CD4-positive, alpha-beta memory T cell (primary cell): ENCODE measurements around the gene LKAAEAR1. TPM values are rescaled to one million over a fixed set of nuclear protein-coding genes. Genes with fewer than 3 reads are reported as not detected.

Source experiments
- CTCF ChIA-PET: fragments of 350-600 bp; sonication (Branson Sonifier 250); formaldehyde crosslinking; loops from one replicate; lab custom pipeline; 2021; ENCODE audit warnings: inconsistent platforms; ENCODE audit not compliant: partially characterized antibody; lab: Charles Lee
- POLR2A ChIA-PET: fragments of 350-600 bp; sonication (Branson Sonifier 250); formaldehyde crosslinking; loops from one replicate; lab custom pipeline; 2021; ENCODE audit not compliant: partially characterized antibody; lab: Charles Lee
- DNase-seq, 5 donors: peaks; one replicate each; pipeline versions ENCODE4 v3.0.0 to v3.0.0-alpha.2; 2020 to 2022; ENCODE audit warnings: mixed read lengths in 1 of 5
- H3K27ac ChIP-seq: one replicate; pipeline ENCODE4 v1.7.0; 2013; ENCODE audit warnings: low read depth, low read length
- H3K27me3 ChIP-seq: 2 replicates; pipeline ENCODE4 v1.7.0; 2013; ENCODE audit warnings: mild to moderate bottlenecking, low read length, moderate library complexity; ENCODE audit not compliant: insufficient read depth
- H3K36me3 ChIP-seq: 2 replicates; pipeline ENCODE4 v1.7.0; 2013; ENCODE audit warnings: mild to moderate bottlenecking, low read length, moderate library complexity; ENCODE audit not compliant: insufficient read depth
- H3K4me1 ChIP-seq: 2 replicates; pipeline ENCODE4 v1.7.0; 2013; ENCODE audit warnings: mild to moderate bottlenecking, low read length, moderate library complexity; ENCODE audit not compliant: insufficient read depth
- H3K4me3 ChIP-seq, 2 donors: one replicate each; pipeline ENCODE4 v1.7.0; 2013; ENCODE audit warnings: low read length in 2 of 2, mild to moderate bottlenecking in 1 of 2
- H3K9me3 ChIP-seq, 2 donors: one replicate each; pipeline ENCODE4 v1.7.0; 2013; ENCODE audit warnings: low read length in 2 of 2, control low read depth in 1 of 2; ENCODE audit not compliant: control insufficient read depth in 1 of 2
- H3K27ac Mint-ChIP-seq, 7 donors: one replicate each; pipeline ENCODE4 v1.8.0; 2020 to 2021; ENCODE audit warnings: mixed read lengths in 7 of 7, mild to moderate bottlenecking in 6 of 7, inconsistent platforms in 3 of 7, moderate library complexity in 3 of 7
- H3K27me3 Mint-ChIP-seq, 2 donors: one replicate each; pipeline ENCODE4 v1.8.0; 2020 to 2021; ENCODE audit warnings: mixed read lengths in 2 of 2
- H3K36me3 Mint-ChIP-seq, 2 donors: one replicate each; pipeline ENCODE4 v1.8.0; 2020 to 2021; ENCODE audit warnings: mixed read lengths in 2 of 2, inconsistent platforms in 1 of 2, mild to moderate bottlenecking in 1 of 2
- H3K4me1 Mint-ChIP-seq, 4 donors: one replicate each; pipeline ENCODE4 v1.8.0; 2020 to 2021; ENCODE audit warnings: mixed read lengths in 4 of 4, mild to moderate bottlenecking in 1 of 4
- H3K4me3 Mint-ChIP-seq, 8 donors: one replicate each; pipeline ENCODE4 v1.8.0; 2020 to 2021; ENCODE audit warnings: mixed read lengths in 8 of 8, mild to moderate bottlenecking in 7 of 8, moderate library complexity in 6 of 8, inconsistent platforms in 3 of 8
- H3K9me3 Mint-ChIP-seq, 8 donors: one replicate each; pipeline ENCODE4 v1.8.0; 2020 to 2021; ENCODE audit warnings: mixed read lengths in 8 of 8, mild to moderate bottlenecking in 5 of 8, inconsistent platforms in 3 of 8, moderate library complexity in 1 of 8
- intact Hi-C: fragments of 100-400 bp; cut with micrococcal nuclease; formaldehyde crosslinking; loops from one replicate; pipeline ENCODE4 v1.15.1; 2023
- polyA plus RNA-seq, 2 donors: library from polyadenylated mRNA; unstranded; fragments of 300-500 nt; fragmentation: Illumina TruSeq; gene quantifications; one replicate each; pipeline ENCODE4 v1.2.3, GENCODE V29; 2021
- total RNA-seq, 2 experiments: library from RNA; stranded (reverse); gene quantifications; one replicate each; pipeline ENCODE4 v1.2.3, GENCODE V29; 2021

The LKAAEAR1 gene
- total and polyA plus RNA-seq, 4 experiments from 2014 or later = 0.30 to 0.63 (median 0.39) TPM; not detected in 1

DNA sequence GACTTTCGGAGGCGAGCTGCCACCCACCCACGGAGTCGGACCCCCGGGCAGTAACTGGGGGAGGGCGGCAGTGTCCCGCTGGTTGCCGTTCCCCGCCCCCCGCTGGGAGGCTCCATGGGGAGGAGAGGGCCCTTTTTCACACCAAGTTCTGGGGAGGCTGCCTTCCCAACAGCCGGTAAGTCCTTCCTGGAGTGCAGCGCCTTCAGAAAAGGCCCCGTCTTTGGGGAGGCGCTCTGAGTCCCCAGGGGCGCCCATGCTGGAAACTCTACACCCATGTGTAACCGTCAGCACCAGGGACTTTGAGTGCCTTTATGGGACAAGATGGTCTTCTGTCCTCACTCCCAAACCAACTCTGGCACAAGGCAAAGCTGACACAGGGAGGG, 34.3 kb downstream of the LKAAEAR1 start:
- H3K4me3 Mint-ChIP-seq = peak overlapping the region in 2 of 8 donors; percentile 9 to 43
- H3K27ac Mint-ChIP-seq = no peak overlapping the region
- intact Hi-C loops = no loop called here
- Histone ChIP-seq H3K4me1 (peaks cover 11% of the 10 kb centered on the region), H3K36me3 (no peaks in the 10 kb centered on the region), H3K4me3 (no peak overlapping the region), H3K9me3 (no peaks in the 10 kb centered on the region), H3K27me3 (peaks cover 15% of the 10 kb centered on the region), H3K27ac (no peak overlapping the region)
- no peak for DNase-seq
- ChIA-PET CTCF (interaction anchor here (1.0 kb wide), 1 partner anchor 12 kb away, joined by 4 read pairs; no protein-coding TSS in a partner anchor), POLR2A (interaction anchor here (0.6 to 0.8 kb wide), 2 partner anchors 8 to 474 kb away, joined by 3 to 4 read pairs; no protein-coding TSS in a partner anchor)
- no peaks in the 10 kb centered on the region for H3K9me3 Mint-ChIP-seq
- H3K4me1 Mint-ChIP-seq = peaks cover 2 to 8% (median 4%) of the 10 kb centered on the region in 4 donors
- H3K36me3 Mint-ChIP-seq = no peaks in the 10 kb centered on the region
- peaks cover 24 to 28% of the 10 kb centered on the region in 2 donors for H3K27me3 Mint-ChIP-seq

DNA sequence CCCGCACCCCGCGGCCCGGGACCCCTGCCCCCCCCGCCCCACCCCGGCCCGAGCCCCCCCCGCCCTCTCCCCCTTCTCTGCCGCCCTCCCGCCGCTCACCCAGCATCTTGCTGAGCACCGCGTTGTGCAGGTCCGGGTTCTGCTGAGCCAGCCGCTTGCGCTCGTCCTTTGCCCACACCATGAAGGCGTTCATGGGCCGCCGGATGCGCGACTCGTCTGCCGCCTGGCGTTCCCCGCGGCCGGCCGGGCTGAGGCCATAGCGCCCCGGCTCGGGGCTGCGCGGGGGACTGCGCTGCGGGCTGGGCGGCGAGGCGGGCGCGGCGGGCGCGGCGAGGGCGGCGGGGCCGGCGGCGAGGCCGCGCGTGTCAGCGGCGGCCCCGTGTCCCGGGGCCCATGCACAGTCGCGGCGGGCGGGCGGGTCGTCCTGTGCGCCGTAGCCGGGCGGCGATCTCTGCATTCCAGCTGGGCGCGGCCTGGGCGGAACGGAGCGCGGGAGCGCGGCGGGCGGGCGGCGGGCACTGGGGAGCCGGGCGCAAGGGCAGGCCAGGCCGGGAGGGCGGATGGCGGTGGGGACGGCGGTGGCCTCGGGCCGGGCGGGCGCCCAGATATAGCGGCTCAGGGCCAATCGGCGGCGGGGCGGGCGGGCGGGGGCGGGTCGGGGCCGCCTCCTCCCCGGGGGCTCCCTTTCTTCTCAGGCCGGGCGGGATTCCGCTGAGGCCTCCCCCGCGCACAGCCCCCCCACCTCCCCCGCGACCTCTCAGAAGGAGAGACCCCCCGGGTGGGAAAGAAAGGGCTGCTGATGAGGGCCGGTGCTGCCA, 34.9 kb downstream of the LKAAEAR1 start, which contains the start of gene SOX18:
SOX18 (minus strand) TSS at position 580 of the 818 bp plus-strand sequence; CDS start at position 457, 123 bp downstream.
- H3K4me1 Mint-ChIP-seq = peaks cover 2 to 13% (median 6%) of the 10 kb centered on the region in 4 donors
- no peaks in the 10 kb centered on the region for H3K9me3 ChIP-seq
- H3K27me3 ChIP-seq = peaks cover 15% of the 10 kb centered on the region
- H3K4me3 Mint-ChIP-seq = peak within 1 kb of the TSS in 7 of 8 donors; percentile 17 to 77 (median 58)
- H3K36me3 ChIP-seq = no peaks in the 10 kb centered on the region
- ChIA-PET CTCF (no interaction called here), POLR2A (no interaction called here)
- no peak within 1 kb of the TSS for H3K27ac ChIP-seq
- DNase-seq = no peak
- no peak within 1 kb of the TSS for H3K4me3 ChIP-seq
- peaks cover 22 to 28% of the 10 kb centered on the region in 2 donors for H3K27me3 Mint-ChIP-seq
- H3K27ac Mint-ChIP-seq = no peak within 1 kb of the TSS
- H3K9me3 Mint-ChIP-seq = no peaks in the 10 kb centered on the region
- peaks cover 11% of the 10 kb centered on the region for H3K4me1 ChIP-seq
- intact Hi-C loops = no loop called here
- H3K36me3 Mint-ChIP-seq = no peaks in the 10 kb centered on the region

DNA sequence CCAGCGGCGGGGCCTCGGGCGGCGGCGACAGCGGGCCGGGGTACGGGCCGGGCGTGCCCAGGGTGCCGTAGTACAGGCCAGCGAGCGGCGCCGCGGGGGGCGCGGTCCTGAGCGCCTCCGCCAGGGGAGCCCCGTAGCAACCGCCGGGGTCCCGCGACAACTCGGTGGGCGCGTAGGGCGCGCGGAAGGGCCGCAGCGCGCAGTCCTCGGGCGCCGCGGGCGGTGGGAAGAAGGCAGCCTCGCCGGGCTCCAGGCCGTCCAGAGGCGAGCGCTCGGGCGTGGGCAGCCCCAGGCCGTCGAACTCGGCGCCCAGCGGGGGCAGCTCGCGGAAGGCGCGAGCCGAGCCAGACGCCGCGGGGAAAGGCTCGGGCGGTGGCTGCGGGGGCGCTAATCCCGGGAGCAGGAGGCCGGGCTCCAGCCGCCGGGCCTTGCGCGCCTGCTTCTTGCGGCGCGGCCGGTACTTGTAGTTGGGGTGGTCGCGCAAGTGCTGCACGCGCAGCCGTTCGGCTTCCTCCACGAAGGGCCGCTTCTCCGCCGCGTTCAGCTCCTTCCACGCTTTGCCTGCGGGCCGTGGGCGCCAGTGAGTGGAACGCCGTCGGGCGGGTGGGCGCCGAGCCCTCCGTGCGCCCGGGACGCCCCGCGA, 35.7 kb downstream of the LKAAEAR1 start:
- no peaks in the 10 kb centered on the region for H3K9me3 Mint-ChIP-seq
- peaks cover 2 to 20% (median 6%) of the 10 kb centered on the region in 4 donors for H3K4me1 Mint-ChIP-seq
- ChIA-PET POLR2A (no interaction called here), CTCF (no interaction called here)
- H3K36me3 ChIP-seq = no peaks in the 10 kb centered on the region
- no peak overlapping the region for H3K4me3 ChIP-seq
- DNase-seq = no peak
- H3K9me3 ChIP-seq = no peaks in the 10 kb centered on the region
- peaks cover 21 to 26% of the 10 kb centered on the region in 2 donors for H3K27me3 Mint-ChIP-seq
- H3K27ac Mint-ChIP-seq = no peak overlapping the region
- intact Hi-C loops = no loop called here
- H3K36me3 Mint-ChIP-seq = no peaks in the 10 kb centered on the region
- peaks cover 11% of the 10 kb centered on the region for H3K4me1 ChIP-seq
- H3K4me3 Mint-ChIP-seq = no peak overlapping the region
- no peak overlapping the region for H3K27ac ChIP-seq
- peaks cover 15% of the 10 kb centered on the region for H3K27me3 ChIP-seq

DNA sequence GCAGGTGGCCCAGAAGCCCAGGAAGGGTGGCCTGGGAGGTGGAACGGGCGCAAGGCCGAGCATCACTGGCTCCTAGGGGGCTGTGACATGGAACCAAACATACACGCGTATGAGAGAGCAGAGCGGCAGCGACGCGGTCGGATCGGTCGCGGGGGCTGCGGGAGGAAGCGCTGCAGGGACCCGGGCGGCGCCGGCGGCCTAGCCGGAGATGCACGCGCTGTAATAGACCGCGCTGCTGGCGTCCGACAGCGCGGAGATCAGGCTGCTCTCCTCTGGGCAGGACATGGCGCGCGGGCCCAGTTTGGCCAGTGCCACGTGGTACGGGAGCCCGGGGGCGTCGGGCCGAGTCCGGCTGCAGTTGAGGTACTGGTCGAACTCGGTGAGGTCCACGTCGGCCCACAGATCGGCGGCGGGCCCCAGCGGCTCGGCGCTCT, 36.2 kb downstream of the LKAAEAR1 start:
- ChIA-PET POLR2A (interaction anchor here (1.2 kb wide), 1 partner anchor 15 kb away, joined by 3 read pairs; the partner anchor contains the start of gene TCEA2), CTCF (interaction anchor here (1.1 kb wide), 1 partner anchor 9 kb away, joined by 3 read pairs; no protein-coding TSS in a partner anchor)
- Mint-ChIP-seq H3K36me3 (no peaks in the 10 kb centered on the region), H3K4me3 (peak overlapping the region in 5 of 8 donors; percentile 9 to 51 (median 39)), H3K27me3 (peaks cover 18 to 22% of the 10 kb centered on the region in 2 donors), H3K4me1 (peaks cover 2 to 23% (median 6%) of the 10 kb centered on the region in 4 donors), H3K27ac (no peak overlapping the region), H3K9me3 (no peaks in the 10 kb centered on the region)
- Histone ChIP-seq H3K36me3 (no peaks in the 10 kb centered on the region), H3K27me3 (peaks cover 15% of the 10 kb centered on the region), H3K4me1 (peaks cover 11% of the 10 kb centered on the region), H3K4me3 (no peak overlapping the region), H3K9me3 (no peaks in the 10 kb centered on the region), H3K27ac (no peak overlapping the region)
- no peak for DNase-seq
- intact Hi-C loops = no loop called here

DNA sequence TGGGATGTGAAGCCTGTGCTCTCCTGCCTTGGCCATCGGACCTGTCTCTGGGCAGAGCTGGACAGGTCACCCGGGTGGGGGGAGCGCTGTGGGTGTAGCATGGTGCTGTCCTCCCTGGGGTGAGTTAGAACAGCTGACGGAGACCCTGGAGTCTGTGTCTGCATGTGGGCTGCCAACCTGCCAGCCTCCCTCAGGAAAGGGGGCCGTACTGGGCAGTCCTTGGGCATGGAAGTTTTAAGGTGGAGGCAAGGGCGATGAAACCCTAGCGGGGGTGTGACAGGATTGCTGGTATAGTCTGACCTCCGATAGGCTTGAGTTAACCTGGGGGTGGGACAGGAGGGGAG, 37.2 kb downstream of the LKAAEAR1 start:
- H3K27ac Mint-ChIP-seq = no peak overlapping the region
- peaks cover 2 to 23% (median 6%) of the 10 kb centered on the region in 4 donors for H3K4me1 Mint-ChIP-seq
- Histone ChIP-seq H3K9me3 (no peaks in the 10 kb centered on the region), H3K27me3 (peaks cover 15% of the 10 kb centered on the region), H3K36me3 (no peaks in the 10 kb centered on the region), H3K4me1 (peaks cover 14% of the 10 kb centered on the region), H3K4me3 (no peak overlapping the region), H3K27ac (no peak overlapping the region)
- peak overlapping the region in 1 of 8 donors; percentile 52 for H3K4me3 Mint-ChIP-seq
- POLR2A ChIA-PET = interaction anchor here (1.2 kb wide), 1 partner anchor 16 kb away, joined by 3 read pairs; the partner anchor contains the start of gene TCEA2
- DNase-seq = no peak
- no peaks in the 10 kb centered on the region for H3K9me3 Mint-ChIP-seq
- peaks cover 17 to 18% of the 10 kb centered on the region in 2 donors for H3K27me3 Mint-ChIP-seq
- CTCF ChIA-PET = interaction anchor here (1.1 to 1.6 kb wide), 2 partner anchors 8 to 10 kb away, joined by 3 to 6 read pairs; no protein-coding TSS in a partner anchor
- H3K36me3 Mint-ChIP-seq = no peaks in the 10 kb centered on the region
- intact Hi-C loops = no loop called here

DNA sequence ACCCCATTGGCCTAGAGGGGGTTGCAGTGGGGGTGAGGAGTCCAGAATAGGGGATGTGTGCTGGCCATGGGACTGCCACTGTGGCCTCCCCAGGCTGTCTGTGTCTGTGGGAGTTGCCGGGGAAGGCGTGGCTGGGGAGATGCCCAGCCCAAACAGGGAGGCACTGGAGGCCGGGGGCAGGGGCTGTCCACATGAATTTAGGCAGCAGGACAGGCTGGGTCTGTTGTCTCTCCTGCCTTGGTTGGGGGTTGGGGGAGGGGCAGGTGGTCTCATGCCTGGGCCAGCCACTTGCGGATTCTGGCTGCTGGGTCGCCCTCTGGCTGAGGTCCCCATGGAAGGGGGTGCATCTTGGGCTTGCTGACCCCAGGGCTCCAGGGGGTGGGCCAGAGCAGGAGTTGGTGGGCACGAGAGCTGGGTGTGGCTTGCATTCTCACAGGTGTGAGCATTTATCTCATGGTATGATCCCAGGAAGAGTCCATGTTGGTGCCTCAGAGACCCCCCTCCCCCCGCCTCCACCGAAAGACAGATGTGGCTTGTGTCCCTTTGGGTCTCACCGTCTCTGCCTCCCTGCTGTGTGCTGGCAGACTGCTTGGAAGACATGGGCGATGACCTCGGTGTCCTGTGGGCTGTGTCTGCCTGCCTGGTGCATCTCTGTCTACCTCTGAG, 38.7 kb downstream of the LKAAEAR1 start:
- peaks cover 2 to 29% (median 13%) of the 10 kb centered on the region in 4 donors for H3K4me1 Mint-ChIP-seq
- Histone ChIP-seq H3K9me3 (no peaks in the 10 kb centered on the region), H3K4me1 (peaks cover 29% of the 10 kb centered on the region), H3K27ac (no peak overlapping the region), H3K4me3 (no peak overlapping the region), H3K36me3 (no peaks in the 10 kb centered on the region), H3K27me3 (peaks cover 7% of the 10 kb centered on the region)
- no peaks in the 10 kb centered on the region for H3K9me3 Mint-ChIP-seq
- ChIA-PET CTCF (interaction anchor here (1.6 to 11.7 kb wide), 3 partner anchors 12 to 75 kb away, joined by 5 to 133 read pairs (median 6); partner anchors contain the start of gene TCEA2), POLR2A (no interaction called here)
- peaks cover 10 to 15% of the 10 kb centered on the region in 2 donors for H3K27me3 Mint-ChIP-seq
- H3K4me3 Mint-ChIP-seq = peak overlapping the region in 1 of 8 donors; percentile 39
- H3K36me3 Mint-ChIP-seq = no peaks in the 10 kb centered on the region
- DNase-seq = no peak
- H3K27ac Mint-ChIP-seq = peak overlapping the region in 3 of 7 donors; percentile 42 to 62 (median 47)
- intact Hi-C loops = no loop called here
